BLaER1 treated with 17β-estradiol and CSF1 and Interleukin-3, amounts not matched to agents 10 nM and 100 nM (cell line): Measurements from ENCODE around the gene PGAP3.

Experiments
- H3K27ac ChIP-seq, 11 experiments: shearing (Covaris generic); formaldehyde crosslinking; 2 replicates each; pipeline ENCODE4 v1.8.1; 2022
- H3K27me3 ChIP-seq, 11 experiments: shearing (Covaris generic); formaldehyde crosslinking; 2 replicates each; pipeline ENCODE4 v1.8.1; 2022
- H3K36me3 ChIP-seq, 11 experiments: shearing (Covaris generic); formaldehyde crosslinking; 2 replicates each; pipeline ENCODE4 v1.8.1; 2022
- H3K4me1 ChIP-seq, 10 experiments: shearing (Covaris generic); formaldehyde crosslinking; 2 replicates each; pipeline ENCODE4 v1.8.1; 2022
- H3K4me2 ChIP-seq, 11 experiments: shearing (Covaris generic); formaldehyde crosslinking; 2 replicates each; pipeline ENCODE4 v1.8.1; 2022
- H3K4me3 ChIP-seq, 10 experiments: shearing (Covaris generic); formaldehyde crosslinking; 2 replicates each; pipeline ENCODE4 v1.8.1; 2022
- H3K9ac ChIP-seq, 11 experiments: shearing (Covaris generic); formaldehyde crosslinking; 2 replicates each; pipeline ENCODE4 v1.8.1; 2022
- H3K9me3 ChIP-seq, 11 experiments: shearing (Covaris generic); formaldehyde crosslinking; replicated peaks in 1 of 11; 2 replicates each; pipeline ENCODE4 v1.8.1; 2022
- H4K20me1 ChIP-seq, 11 experiments: shearing (Covaris generic); formaldehyde crosslinking; 2 replicates each; pipeline ENCODE4 v1.8.1; 2022
- Cebpa-rat ChIP-seq, 11 experiments: shearing (Covaris generic); IDR thresholded peaks; 2 replicates each; pipeline ENCODE4 v1.8.1; 2022

Gene PGAP3

GRCh38 chr17:39678340-39679116 lies 9.3 kb downstream of the PGAP3 start:
- TF ChIP-seq Cebpa-rat (IDR thresholded peaks at IDR 0.05): no peak
- Histone ChIP-seq H3K4me3 (no peak overlapping the region), H3K27ac (peak overlapping the region in 10 of 11 experiments; percentile 66 to 84 (median 80); a peak in 16 of 22 replicates), H3K9ac (peak overlapping the region in 3 of 11 experiments; percentile 62 to 70 (median 68); a peak in 7 of 22 replicates), H4K20me1 (peaks cover 0 to 14% (median 0%) of the 10 kb centered on the region in 11 experiments; a peak in 2 of 22 replicates), H3K27me3 (no peaks in the 10 kb centered on the region), H3K4me1 (peaks cover 69 to 82% (median 78%) of the 10 kb centered on the region in 10 experiments), H3K9me3 (no peaks in the 10 kb centered on the region), H3K36me3 (peaks cover 0 to 11% (median 1%) of the 10 kb centered on the region in 11 experiments; a peak in 6 of 22 replicates), H3K4me2 (peak overlapping the region; percentile 75 to 97 (median 89))

- Histone ChIP-seq H3K9me3 (no peaks in the 10 kb centered on the region), H3K4me2 (peak overlapping the region; percentile 75 to 97 (median 89)), H3K4me1 (peaks cover 69 to 88% (median 86%) of the 10 kb centered on the region in 10 experiments), H3K36me3 (peaks cover 0 to 4% (median 0%) of the 10 kb centered on the region in 11 experiments; a peak in 3 of 22 replicates), H3K27me3 (no peaks in the 10 kb centered on the region), H3K4me3 (no peak overlapping the region), H3K27ac (peak overlapping the region in 7 of 11 experiments; percentile 20 to 84 (median 79); a peak in 11 of 22 replicates), H4K20me1 (peaks cover 0 to 18% (median 0%) of the 10 kb centered on the region in 11 experiments; a peak in 2 of 22 replicates), H3K9ac (peak overlapping the region in 4 of 11 experiments; percentile 18 to 78 (median 54); a peak in 7 of 22 replicates)
- no peak for TF ChIP-seq Cebpa-rat (IDR thresholded peaks at IDR 0.05)
These were observed 10.1 kb downstream of the PGAP3 start for GRCh38 chr17:39677542-39678339.

- Histone ChIP-seq H3K36me3 (peaks cover 0 to 4% (median 0%) of the 10 kb centered on the region in 11 experiments; a peak in 2 of 22 replicates), H3K9ac (peak overlapping the region in 5 of 11 experiments; percentile 56 to 78 (median 75); a peak in 4 of 22 replicates), H3K9me3 (no peaks in the 10 kb centered on the region), H4K20me1 (peaks cover 0 to 24% (median 0%) of the 10 kb centered on the region in 11 experiments; a peak in 2 of 22 replicates), H3K27ac (peak overlapping the region in 7 of 11 experiments; percentile 61 to 84 (median 79); a peak in 10 of 22 replicates), H3K4me3 (no peak overlapping the region), H3K4me1 (peaks cover 69 to 94% (median 92%) of the 10 kb centered on the region in 10 experiments), H3K4me2 (peak overlapping the region; percentile 75 to 97 (median 89)), H3K27me3 (no peaks in the 10 kb centered on the region)
- no peak for TF ChIP-seq Cebpa-rat (IDR thresholded peaks at IDR 0.05)
These were observed 10.8 kb downstream of the PGAP3 start for GRCh38 chr17:39677072-39677471.

GRCh38 chr17:39676198-39676819 lies 11.5 kb downstream of the PGAP3 start:
- peaks cover 0 to 4% (median 0%) of the 10 kb centered on the region in 11 experiments; a peak in 4 of 22 replicates for H3K27me3 ChIP-seq
- H3K9ac ChIP-seq: peak overlapping the region in 9 of 11 experiments; percentile 18 to 78 (median 63); a peak in 17 of 22 replicates
- H3K4me1 ChIP-seq: peaks cover 69 to 100% (median 98%) of the 10 kb centered on the region in 10 experiments
- no peak for TF ChIP-seq Cebpa-rat (IDR thresholded peaks at IDR 0.05)
- peaks cover 0 to 32% (median 0%) of the 10 kb centered on the region in 11 experiments; a peak in 2 of 22 replicates for H4K20me1 ChIP-seq
- peak overlapping the region in 4 of 10 experiments; percentile 1 to 42 (median 30); a peak in 2 of 20 replicates for H3K4me3 ChIP-seq
- H3K36me3 ChIP-seq: peaks cover 0 to 4% (median 0%) of the 10 kb centered on the region in 11 experiments; a peak in 2 of 22 replicates
- peak overlapping the region; percentile 75 to 97 (median 89) for H3K4me2 ChIP-seq
- peak overlapping the region in 9 of 11 experiments; percentile 13 to 84 (median 79); a peak in 17 of 22 replicates for H3K27ac ChIP-seq
- H3K9me3 ChIP-seq: no peaks in the 10 kb centered on the region

GRCh38 chr17:39675390-39676082 lies 12.3 kb downstream of the PGAP3 start:
- peaks cover 66 to 97% (median 91%) of the 10 kb centered on the region in 10 experiments for H3K4me1 ChIP-seq
- peaks cover 0 to 11% (median 0%) of the 10 kb centered on the region in 11 experiments; a peak in 6 of 22 replicates for H3K27me3 ChIP-seq
- peak overlapping the region; percentile 26 to 78 (median 58); a peak in 21 of 22 replicates for H3K9ac ChIP-seq
- no peaks in the 10 kb centered on the region for H3K9me3 ChIP-seq
- peaks cover 0 to 34% (median 0%) of the 10 kb centered on the region in 11 experiments; a peak in 2 of 22 replicates for H4K20me1 ChIP-seq
- H3K4me3 ChIP-seq: peak overlapping the region in 5 of 10 experiments; percentile 1 to 42 (median 36); a peak in 6 of 20 replicates
- TF ChIP-seq Cebpa-rat (IDR thresholded peaks at IDR 0.05): no peak
- no peaks in the 10 kb centered on the region; a peak in 1 of 22 replicates for H3K36me3 ChIP-seq
- peak overlapping the region in 9 of 11 experiments; percentile 40 to 84 (median 79); a peak in 17 of 22 replicates for H3K27ac ChIP-seq
- H3K4me2 ChIP-seq: peak overlapping the region; percentile 75 to 97 (median 89)

GRCh38 chr17:39674702-39675389 lies 13.0 kb downstream of the PGAP3 start:
- H3K4me1 ChIP-seq: peaks cover 59 to 91% (median 84%) of the 10 kb centered on the region in 10 experiments
- H3K27me3 ChIP-seq: peaks cover 0 to 18% (median 6%) of the 10 kb centered on the region in 11 experiments; a peak in 16 of 22 replicates
- H3K4me3 ChIP-seq: peak overlapping the region in 4 of 10 experiments; percentile 24 to 42 (median 36); a peak in 5 of 20 replicates
- no peaks in the 10 kb centered on the region; a peak in 1 of 22 replicates for H3K36me3 ChIP-seq
- peak overlapping the region; percentile 75 to 97 (median 89) for H3K4me2 ChIP-seq
- H4K20me1 ChIP-seq: peaks cover 0 to 36% (median 0%) of the 10 kb centered on the region in 11 experiments; a peak in 2 of 22 replicates
- H3K9ac ChIP-seq: peak overlapping the region; percentile 26 to 78 (median 58); a peak in 21 of 22 replicates
- H3K27ac ChIP-seq: peak overlapping the region in 10 of 11 experiments; percentile 14 to 84 (median 76); a peak in 18 of 22 replicates
- H3K9me3 ChIP-seq: no peaks in the 10 kb centered on the region
- peak in 2 of 11 experiments; percentile 13 to 25; a peak in 2 of 22 replicates for TF ChIP-seq Cebpa-rat (IDR thresholded peaks at IDR 0.05)
